Measurements from ENCODE around the gene FDX1.

Gene FDX1

DNA sequence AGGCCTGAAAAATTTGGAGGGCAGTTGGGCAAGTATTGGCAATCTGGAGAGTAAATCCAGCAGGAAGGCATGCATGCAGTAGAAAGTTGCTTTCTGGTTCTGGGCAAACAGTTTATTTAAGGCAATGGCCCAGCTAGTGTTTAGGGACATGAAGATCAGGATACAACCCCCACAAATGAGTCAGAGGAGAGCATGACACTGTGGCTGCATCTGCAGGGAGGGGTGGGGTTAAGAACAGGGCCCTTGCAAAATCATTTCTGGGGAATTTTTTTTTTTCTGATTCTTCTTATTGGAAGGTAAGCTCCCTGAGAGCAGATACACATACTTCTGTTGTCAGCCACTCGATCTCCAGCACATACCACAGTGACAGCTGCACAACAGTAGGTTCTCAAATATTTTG, 61.1 kb downstream of the FDX1 start:
- Histone ChIP-seq H3K9me3 (ENCODE audit: control insufficient read depth, low read length) (no peaks in the 10 kb centered on the region), H3K4me1 (ENCODE audit: control insufficient read depth, insufficient read depth, low read length) (peaks cover 19% of the 10 kb centered on the region), H3K36me3 (ENCODE audit: control insufficient read depth, insufficient read depth, low read length, severe bottlenecking) (no peaks in the 10 kb centered on the region), H3K9ac (ENCODE audit: low read length) (peak overlapping the region; percentile 11), H3K27me3 (replicated peaks; ENCODE audit: control insufficient read depth, insufficient read depth, low read length) (no peaks in the 10 kb centered on the region), H3K4me3 (ENCODE audit: low read length) (peak overlapping the region; percentile 55)
- DNase-seq (ENCODE audit: low read depth): peak; percentile 57

GRCh38 chr11:110491577-110492320, 62.0 kb downstream of the FDX1 start:
- Histone ChIP-seq H3K9me3 (ENCODE audit: control insufficient read depth, low read length) (no peaks in the 10 kb centered on the region), H3K27me3 (replicated peaks; ENCODE audit: control insufficient read depth, insufficient read depth, low read length) (no peaks in the 10 kb centered on the region), H3K4me3 (ENCODE audit: low read length) (no peak overlapping the region), H3K9ac (ENCODE audit: low read length) (no peak overlapping the region), H3K36me3 (ENCODE audit: control insufficient read depth, insufficient read depth, low read length, severe bottlenecking) (no peaks in the 10 kb centered on the region), H3K4me1 (ENCODE audit: control insufficient read depth, insufficient read depth, low read length) (peaks cover 19% of the 10 kb centered on the region)
- DNase-seq (ENCODE audit: low read depth): peak; percentile 31

DNA sequence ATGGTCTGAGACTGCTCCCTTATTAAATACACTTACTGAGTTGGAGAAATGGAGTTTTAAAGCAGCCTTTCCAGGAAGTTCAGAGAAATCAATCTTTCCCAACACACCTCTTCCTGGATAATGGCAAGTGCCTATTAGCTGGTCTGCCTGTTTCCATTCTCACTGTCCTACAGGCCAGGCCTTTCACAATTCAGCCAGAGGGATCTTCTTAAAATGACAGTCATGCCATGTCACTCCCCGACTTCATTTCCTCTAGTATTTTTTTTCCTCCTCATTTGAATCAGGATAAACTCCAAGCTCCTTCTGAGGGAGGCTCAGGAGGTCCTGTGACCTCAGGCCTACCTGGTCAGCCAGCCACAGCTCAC, 62.6 kb downstream of the FDX1 start:
- Histone ChIP-seq H3K4me1 (ENCODE audit: control insufficient read depth, insufficient read depth, low read length) (peaks cover 19% of the 10 kb centered on the region), H3K9me3 (ENCODE audit: control insufficient read depth, low read length) (no peaks in the 10 kb centered on the region), H3K4me3 (ENCODE audit: low read length) (no peak overlapping the region), H3K27me3 (replicated peaks; ENCODE audit: control insufficient read depth, insufficient read depth, low read length) (no peaks in the 10 kb centered on the region), H3K9ac (ENCODE audit: low read length) (no peak overlapping the region), H3K36me3 (ENCODE audit: control insufficient read depth, insufficient read depth, low read length, severe bottlenecking) (no peaks in the 10 kb centered on the region)
- DNase-seq (ENCODE audit: low read depth): no peak

DNA sequence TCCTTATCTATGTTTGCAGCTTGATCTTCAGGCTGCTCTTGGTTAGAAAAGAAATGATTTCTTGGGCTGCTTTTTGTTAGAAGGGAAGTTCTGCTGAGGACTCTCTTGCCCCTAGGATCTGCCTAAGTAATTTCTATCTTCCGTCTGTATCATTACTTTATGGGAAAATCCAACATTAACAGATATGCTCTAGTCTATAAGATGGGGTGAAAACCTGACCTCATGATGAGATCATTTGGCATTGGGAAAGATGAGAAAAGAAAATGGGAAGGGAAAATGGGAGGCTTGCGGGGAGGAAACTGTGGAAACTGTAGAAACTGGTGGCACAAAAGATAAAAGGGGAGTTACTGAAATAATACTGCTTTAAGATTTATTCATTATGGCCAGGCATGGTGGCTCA, 63.6 kb downstream of the FDX1 start:
- Histone ChIP-seq H3K4me1 (ENCODE audit: control insufficient read depth, insufficient read depth, low read length) (peaks cover 26% of the 10 kb centered on the region), H3K9ac (ENCODE audit: low read length) (no peak overlapping the region), H3K9me3 (ENCODE audit: control insufficient read depth, low read length) (no peaks in the 10 kb centered on the region), H3K4me3 (ENCODE audit: low read length) (no peak overlapping the region), H3K36me3 (ENCODE audit: control insufficient read depth, insufficient read depth, low read length, severe bottlenecking) (no peaks in the 10 kb centered on the region), H3K27me3 (replicated peaks; ENCODE audit: control insufficient read depth, insufficient read depth, low read length) (no peaks in the 10 kb centered on the region)
- DNase-seq (ENCODE audit: low read depth): no peak

DNA sequence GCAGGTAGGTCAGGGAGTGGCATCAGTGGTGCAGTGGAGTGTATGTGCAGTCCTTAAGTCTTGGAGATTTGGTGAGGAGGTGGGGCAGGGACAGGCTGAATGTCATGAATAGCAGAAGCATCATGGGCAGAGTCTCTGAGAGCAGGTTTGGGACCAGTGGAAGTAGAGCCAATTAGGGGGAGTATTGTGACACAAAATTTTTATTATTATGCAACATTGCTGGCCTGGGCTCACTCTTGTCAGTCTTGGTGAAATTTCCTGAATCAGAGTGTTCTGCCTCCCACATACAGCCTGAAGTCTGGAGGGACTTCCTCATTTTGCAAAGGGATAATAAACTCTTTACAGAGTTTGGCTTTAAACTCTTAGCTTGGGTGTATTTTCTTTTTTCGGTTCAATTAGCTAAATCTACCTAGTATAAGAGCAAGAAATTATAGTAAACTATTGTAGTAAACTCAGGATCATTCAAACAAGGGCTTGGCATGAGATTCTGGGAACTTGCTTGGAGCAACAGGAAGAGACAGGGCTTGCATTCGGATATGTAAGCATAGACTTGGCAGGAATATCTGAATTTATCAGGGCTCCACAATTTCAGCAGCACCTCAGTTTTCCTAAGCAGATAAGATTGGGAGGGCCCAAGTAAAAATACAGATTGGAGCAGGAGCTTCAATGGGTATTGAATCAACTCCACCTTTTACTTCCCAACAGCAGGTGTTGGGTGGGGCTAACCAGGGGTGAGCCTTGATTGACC, 67.7 kb downstream of the FDX1 start:
- peak; percentile 31 for DNase-seq (ENCODE audit: low read depth)
- no peak overlapping the region for H3K9ac ChIP-seq (ENCODE audit: low read length)
- H3K9me3 ChIP-seq (ENCODE audit: control insufficient read depth, low read length): no peaks in the 10 kb centered on the region
- H3K4me1 ChIP-seq (ENCODE audit: control insufficient read depth, insufficient read depth, low read length): peaks cover 7% of the 10 kb centered on the region
- peak overlapping the region; percentile 49 for H3K4me3 ChIP-seq (ENCODE audit: low read length)
- H3K36me3 ChIP-seq (ENCODE audit: control insufficient read depth, insufficient read depth, low read length, severe bottlenecking): no peaks in the 10 kb centered on the region
- H3K27me3 ChIP-seq (replicated peaks; ENCODE audit: control insufficient read depth, insufficient read depth, low read length): no peaks in the 10 kb centered on the region

DNA sequence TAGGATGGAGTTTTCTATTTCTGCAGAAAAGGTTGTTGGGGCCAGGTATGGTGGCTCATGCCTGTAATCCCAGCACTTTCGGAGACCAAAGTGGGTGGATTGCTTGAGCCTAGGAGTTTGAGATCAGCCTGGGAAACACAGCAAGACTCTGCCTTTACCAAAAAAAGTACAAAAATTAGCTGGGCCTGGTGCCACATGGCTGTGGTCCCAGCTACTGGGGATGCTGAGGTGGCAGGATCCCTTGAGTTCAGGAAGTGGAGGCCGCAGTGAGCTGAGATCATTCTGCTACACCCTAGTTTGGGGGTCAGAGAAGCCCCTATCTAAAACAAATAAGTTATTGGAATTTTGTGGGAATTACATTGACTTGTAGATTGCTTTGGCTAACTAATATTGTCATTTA, 71.7 kb downstream of the FDX1 start:
- Histone ChIP-seq H3K9ac (ENCODE audit: low read length) (no peak overlapping the region), H3K9me3 (ENCODE audit: control insufficient read depth, low read length) (no peaks in the 10 kb centered on the region), H3K4me3 (ENCODE audit: low read length) (no peak overlapping the region), H3K27me3 (replicated peaks; ENCODE audit: control insufficient read depth, insufficient read depth, low read length) (no peaks in the 10 kb centered on the region), H3K36me3 (ENCODE audit: control insufficient read depth, insufficient read depth, low read length, severe bottlenecking) (no peaks in the 10 kb centered on the region), H3K4me1 (ENCODE audit: control insufficient read depth, insufficient read depth, low read length) (peaks cover 7% of the 10 kb centered on the region)
- no peak for DNase-seq (ENCODE audit: low read depth)

DNA sequence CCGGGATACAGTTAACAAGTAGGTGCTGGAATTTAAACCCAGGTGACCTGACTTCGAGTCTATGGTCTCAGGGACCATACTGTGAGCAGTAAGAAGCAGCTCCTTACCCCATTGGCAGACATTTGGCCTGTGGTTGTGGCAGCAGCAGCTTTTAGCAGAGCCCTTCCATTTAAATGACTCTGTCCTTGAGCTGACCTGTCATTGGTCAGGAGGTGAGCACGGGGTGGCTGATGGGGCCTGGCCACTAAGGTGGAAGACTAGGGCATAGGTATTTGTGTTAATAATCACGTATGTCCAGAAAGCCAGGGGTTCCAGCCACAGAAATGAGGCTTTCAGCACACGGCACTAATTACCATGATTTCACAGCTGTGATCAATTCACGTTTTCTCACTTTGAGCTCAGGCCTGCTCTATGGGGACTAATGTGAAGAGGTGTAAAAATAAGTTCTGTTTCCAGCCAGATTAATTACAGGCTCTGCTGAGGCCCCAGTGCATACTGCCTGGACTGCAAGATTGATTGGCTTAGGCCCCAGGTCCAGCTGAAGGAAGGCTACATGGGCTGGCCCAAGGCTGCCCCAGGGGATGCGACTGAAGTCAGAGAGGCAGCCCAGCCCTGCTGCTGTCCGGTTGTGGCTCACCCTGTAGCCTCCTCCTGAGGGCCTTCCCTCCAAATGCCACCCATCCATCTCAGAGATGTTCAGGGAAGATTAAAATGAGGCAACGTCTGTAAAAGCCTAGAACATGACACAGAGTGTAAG, 76.0 kb downstream of the FDX1 start:
- no peaks in the 10 kb centered on the region for H3K27me3 ChIP-seq (replicated peaks; ENCODE audit: control insufficient read depth, insufficient read depth, low read length)
- no peak overlapping the region for H3K4me3 ChIP-seq (ENCODE audit: low read length)
- peaks cover 13% of the 10 kb centered on the region for H3K4me1 ChIP-seq (ENCODE audit: control insufficient read depth, insufficient read depth, low read length)
- no peak for DNase-seq (ENCODE audit: low read depth)
- H3K9me3 ChIP-seq (ENCODE audit: control insufficient read depth, low read length): no peaks in the 10 kb centered on the region
- H3K9ac ChIP-seq (ENCODE audit: low read length): no peak overlapping the region
- no peaks in the 10 kb centered on the region for H3K36me3 ChIP-seq (ENCODE audit: control insufficient read depth, insufficient read depth, low read length, severe bottlenecking)

GRCh38 chr11:110507328-110507727, 77.6 kb downstream of the FDX1 start:
- no peak overlapping the region for H3K9ac ChIP-seq (ENCODE audit: low read length)
- H3K9me3 ChIP-seq (ENCODE audit: control insufficient read depth, low read length): no peaks in the 10 kb centered on the region
- peaks cover 13% of the 10 kb centered on the region for H3K4me1 ChIP-seq (ENCODE audit: control insufficient read depth, insufficient read depth, low read length)
- no peaks in the 10 kb centered on the region for H3K36me3 ChIP-seq (ENCODE audit: control insufficient read depth, insufficient read depth, low read length, severe bottlenecking)
- no peaks in the 10 kb centered on the region for H3K27me3 ChIP-seq (replicated peaks; ENCODE audit: control insufficient read depth, insufficient read depth, low read length)
- no peak for DNase-seq (ENCODE audit: low read depth)
- no peak overlapping the region for H3K4me3 ChIP-seq (ENCODE audit: low read length)

DNA sequence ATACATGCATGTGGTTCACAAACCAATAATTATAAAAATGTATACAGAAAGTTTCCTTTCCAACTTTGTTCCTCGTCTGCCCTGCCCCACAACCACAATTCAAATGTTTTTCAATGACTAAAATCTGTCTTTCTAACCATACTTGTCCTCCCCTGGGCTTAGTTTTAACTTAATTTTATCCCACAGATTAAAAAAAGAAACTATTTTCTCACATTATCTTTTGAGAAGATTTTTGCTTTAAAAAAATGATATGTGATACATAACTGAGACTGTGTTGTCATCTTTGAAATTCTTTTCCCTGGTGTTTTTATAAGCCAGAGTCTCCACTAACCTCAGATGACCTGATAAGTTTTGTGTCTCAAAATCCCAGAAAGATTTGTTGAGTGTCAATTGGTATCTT, 79.0 kb downstream of the FDX1 start:
- Histone ChIP-seq H3K27me3 (replicated peaks; ENCODE audit: control insufficient read depth, insufficient read depth, low read length) (no peaks in the 10 kb centered on the region), H3K4me1 (ENCODE audit: control insufficient read depth, insufficient read depth, low read length) (peaks cover 19% of the 10 kb centered on the region), H3K36me3 (ENCODE audit: control insufficient read depth, insufficient read depth, low read length, severe bottlenecking) (no peaks in the 10 kb centered on the region), H3K9me3 (ENCODE audit: control insufficient read depth, low read length) (no peaks in the 10 kb centered on the region), H3K9ac (ENCODE audit: low read length) (no peak overlapping the region), H3K4me3 (ENCODE audit: low read length) (no peak overlapping the region)
- DNase-seq (ENCODE audit: low read depth): peak; percentile 7

DNA sequence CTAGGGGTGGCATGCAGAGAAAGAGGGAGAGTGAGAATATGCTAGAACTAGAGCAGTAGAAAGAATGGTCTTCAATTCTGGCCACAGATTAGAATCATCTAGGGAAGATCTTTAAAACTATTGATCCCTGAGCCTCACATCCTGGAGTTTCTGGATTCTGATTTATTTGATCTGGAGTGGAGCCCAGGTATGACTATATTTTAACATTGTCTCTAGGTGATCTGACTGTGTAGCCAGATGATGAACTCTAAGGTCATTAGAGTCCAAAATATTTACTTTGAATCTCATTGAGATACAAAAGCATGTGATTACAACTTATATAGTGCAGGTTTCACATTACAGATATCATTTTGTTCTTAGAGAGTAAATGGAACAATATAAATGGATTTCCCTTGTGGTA, 79.7 kb downstream of the FDX1 start:
- Histone ChIP-seq H3K4me3 (ENCODE audit: low read length) (no peak overlapping the region), H3K9me3 (ENCODE audit: control insufficient read depth, low read length) (no peaks in the 10 kb centered on the region), H3K36me3 (ENCODE audit: control insufficient read depth, insufficient read depth, low read length, severe bottlenecking) (no peaks in the 10 kb centered on the region), H3K4me1 (ENCODE audit: control insufficient read depth, insufficient read depth, low read length) (peaks cover 26% of the 10 kb centered on the region), H3K9ac (ENCODE audit: low read length) (no peak overlapping the region), H3K27me3 (replicated peaks; ENCODE audit: control insufficient read depth, insufficient read depth, low read length) (no peaks in the 10 kb centered on the region)
- DNase-seq (ENCODE audit: low read depth): no peak

DNA sequence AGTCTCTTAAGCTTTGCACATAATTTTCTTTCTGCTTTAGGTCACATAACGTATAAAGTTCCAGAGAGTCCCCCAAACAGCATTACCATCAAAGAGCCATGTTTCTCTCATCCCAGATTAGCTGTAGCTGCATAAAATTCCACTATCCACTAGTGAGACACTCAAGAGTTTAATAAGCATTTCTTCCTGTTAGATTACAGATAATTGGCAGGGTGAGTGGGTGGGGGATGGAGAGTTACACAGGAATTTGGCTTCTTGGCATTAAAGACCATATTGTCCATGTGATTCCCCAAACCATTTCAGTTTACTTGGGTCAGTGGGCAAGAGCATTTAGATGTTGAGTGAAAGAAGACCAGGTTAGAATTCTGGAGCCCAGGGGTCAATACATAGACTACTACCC, 82.3 kb downstream of the FDX1 start:
- H3K27me3 ChIP-seq (replicated peaks; ENCODE audit: control insufficient read depth, insufficient read depth, low read length): no peaks in the 10 kb centered on the region
- no peak for DNase-seq (ENCODE audit: low read depth)
- no peak overlapping the region for H3K4me3 ChIP-seq (ENCODE audit: low read length)
- H3K36me3 ChIP-seq (ENCODE audit: control insufficient read depth, insufficient read depth, low read length, severe bottlenecking): no peaks in the 10 kb centered on the region
- H3K9me3 ChIP-seq (ENCODE audit: control insufficient read depth, low read length): no peaks in the 10 kb centered on the region
- no peak overlapping the region for H3K9ac ChIP-seq (ENCODE audit: low read length)
- H3K4me1 ChIP-seq (ENCODE audit: control insufficient read depth, insufficient read depth, low read length): peaks cover 26% of the 10 kb centered on the region

Data from adipocyte (in vitro differentiated cells).